Mesendoderm (in vitro differentiated cells): ENCODE results near the gene FRA10AC1.

Experiments used
- DNase-seq: peaks from one replicate; pipeline ENCODE4 v3.0.0; 2013
- H2AK5ac ChIP-seq: 2 replicates; pipeline ENCODE4 v1.6.1; 2013; ENCODE audit warnings: low read length, inconsistent platforms
- H2BK120ac ChIP-seq: 2 replicates; pipeline ENCODE4 v1.6.1; 2013; ENCODE audit warnings: low read depth, mild to moderate bottlenecking, low read length, moderate library complexity, mixed read lengths
- H2BK15ac ChIP-seq: replicated peaks from 2 replicates; pipeline ENCODE4 v1.6.1; 2013; ENCODE audit warnings: low read depth, mild to moderate bottlenecking, moderate library complexity
- H2BK5ac ChIP-seq: 2 replicates; pipeline ENCODE4 v1.6.1; 2013; ENCODE audit warnings: low read length, inconsistent platforms
- H3K18ac ChIP-seq: 2 replicates; pipeline ENCODE4 v1.6.1; 2013; ENCODE audit warnings: mild to moderate bottlenecking, low read length, mixed read lengths
- H3K23ac ChIP-seq: one replicate; pipeline ENCODE4 v1.6.1; 2013; ENCODE audit warnings: low read length
- H3K27ac ChIP-seq: 2 replicates; pipeline ENCODE4 v1.5.1; 2013; ENCODE audit warnings: low read depth, mild to moderate bottlenecking, inconsistent platforms, low read length, moderate library complexity
- H3K27me3 ChIP-seq: 2 replicates; pipeline ENCODE4 v1.6.1; 2013; ENCODE audit warnings: low read length, control low read depth, mild to moderate bottlenecking, inconsistent platforms; ENCODE audit not compliant: insufficient read depth, poor library complexity
- H3K36me3 ChIP-seq: 2 replicates; pipeline ENCODE4 v1.6.1; 2013; ENCODE audit warnings: low read length, inconsistent platforms; ENCODE audit not compliant: control insufficient read depth, insufficient read depth
- H3K4ac ChIP-seq: one replicate; pipeline ENCODE4 v1.6.1; 2013; ENCODE audit warnings: low read depth, mild to moderate bottlenecking, low read length, moderate library complexity
- H3K4me1 ChIP-seq: 2 replicates; pipeline ENCODE4 v1.6.1; 2013; ENCODE audit warnings: low read depth, low read length, inconsistent platforms; ENCODE audit not compliant: control insufficient read depth
- H3K4me2 ChIP-seq: 2 replicates; pipeline ENCODE4 v1.6.1; 2013; ENCODE audit warnings: low read length
- H3K4me3 ChIP-seq: 2 replicates; pipeline ENCODE4 v1.5.1; 2013; ENCODE audit warnings: mild to moderate bottlenecking, low read length
- H3K56ac ChIP-seq: one replicate; pipeline ENCODE4 v1.6.1; 2013; ENCODE audit warnings: low read length
- H3K79me1 ChIP-seq: 2 replicates; pipeline ENCODE4 v1.6.1; 2013; ENCODE audit warnings: low read length, inconsistent platforms
- H3K79me2 ChIP-seq: 2 replicates; pipeline ENCODE4 v1.6.1; 2013; ENCODE audit warnings: mild to moderate bottlenecking, low read length; ENCODE audit not compliant: control insufficient read depth, insufficient read depth
- H3K9ac ChIP-seq: 2 replicates; pipeline ENCODE4 v1.6.1; 2013; ENCODE audit warnings: low read length, inconsistent platforms
- H4K5ac ChIP-seq: one replicate; pipeline ENCODE4 v1.6.1; 2013; ENCODE audit warnings: low read length
- H4K8ac ChIP-seq: one replicate; pipeline ENCODE4 v1.6.1; 2013; ENCODE audit warnings: low read depth, mild to moderate bottlenecking, control low read depth, low read length, moderate library complexity
- WGBS: extraction: QIAGEN DNeasy Blood & Tissue Kit; methylation state at CpG from one replicate; pipeline ENCODE4 v1.1.7; 2013; ENCODE audit warnings: low lambda C conversion rate, missing lambda C conversion rate; ENCODE audit not compliant: insufficient coverage; ENCODE audit errors: extremely low coverage; 5-methylcytosine and 5-hydroxymethylcytosine counted together

Gene FRA10AC1

GRCh38 chr10:93671042-93671441, 31.4 kb downstream of the FRA10AC1 start:
- Histone ChIP-seq H2AK5ac (no peak overlapping the region), H3K4me1 (no peaks in the 10 kb centered on the region), H3K36me3 (peaks cover 1% of the 10 kb centered on the region), H2BK15ac (no peak overlapping the region), H3K56ac (no peak overlapping the region), H3K4ac (no peak overlapping the region), H3K79me1 (no peaks in the 10 kb centered on the region), H3K27me3 (no peaks in the 10 kb centered on the region), H4K5ac (no peak overlapping the region), H2BK5ac (no peak overlapping the region), H3K9ac (no peak overlapping the region), H3K27ac (no peak overlapping the region), H3K4me2 (no peak overlapping the region), H3K4me3 (no peak overlapping the region), H3K18ac (no peak overlapping the region), H3K79me2 (no peaks in the 10 kb centered on the region), H3K23ac (no peak overlapping the region), H4K8ac (no peak overlapping the region), H2BK120ac (no peak overlapping the region)
- no peak for DNase-seq
- WGBS: no CpG with 5 or more reads among the region's 2 CpGs

DNA sequence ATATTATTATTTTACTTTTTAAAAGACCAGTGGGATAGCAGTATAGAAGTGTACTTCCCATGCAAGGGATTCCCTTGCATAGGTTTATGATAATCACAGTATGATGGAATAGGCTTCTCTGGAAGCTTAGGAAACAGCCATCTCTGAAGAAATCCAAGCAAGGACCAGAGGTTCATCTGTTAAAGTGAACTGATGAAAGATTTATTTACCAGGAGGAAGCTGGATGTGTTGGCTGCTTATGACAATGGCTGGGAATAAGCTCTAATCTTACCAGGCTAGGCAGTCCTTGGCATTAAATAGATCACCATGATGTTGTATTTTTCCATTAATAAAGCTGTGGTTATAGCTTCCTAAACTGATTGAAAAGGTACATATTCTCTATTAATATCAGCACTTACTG, 32.0 kb downstream of the FRA10AC1 start:
- Histone ChIP-seq H3K4ac (no peak overlapping the region), H3K56ac (no peak overlapping the region), H2BK5ac (no peak overlapping the region), H3K27ac (no peak overlapping the region), H4K5ac (no peak overlapping the region), H3K4me2 (no peak overlapping the region), H2BK120ac (no peak overlapping the region), H2AK5ac (no peak overlapping the region), H3K23ac (no peak overlapping the region), H4K8ac (no peak overlapping the region), H3K9ac (no peak overlapping the region), H3K79me1 (no peaks in the 10 kb centered on the region), H3K36me3 (peaks cover 1% of the 10 kb centered on the region), H3K79me2 (no peaks in the 10 kb centered on the region), H3K4me1 (no peaks in the 10 kb centered on the region), H3K18ac (no peak overlapping the region), H2BK15ac (no peak overlapping the region), H3K27me3 (no peaks in the 10 kb centered on the region), H3K4me3 (no peak overlapping the region)
- no peak for DNase-seq

DNA sequence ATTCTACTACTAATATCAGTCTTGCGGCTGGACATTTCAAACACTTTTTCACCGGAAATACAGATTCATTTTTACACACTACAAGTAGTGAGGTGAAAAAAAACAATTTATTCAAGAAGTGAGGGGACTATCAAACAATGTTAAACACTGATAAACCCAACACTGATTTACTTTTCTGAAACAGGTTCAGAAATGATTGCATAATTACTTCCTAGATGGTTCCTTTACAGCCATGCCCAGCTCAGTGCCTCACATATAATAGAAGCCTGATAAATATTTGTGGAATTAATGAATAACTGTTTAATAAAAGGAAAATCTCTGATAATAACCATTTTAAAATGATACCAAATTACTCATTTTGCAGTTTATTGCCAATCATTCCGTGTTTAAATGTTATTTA, 34.6 kb downstream of the FRA10AC1 start:
- H3K56ac ChIP-seq: no peak overlapping the region
- WGBS: no CpG with 5 or more reads among the region's 3 CpGs

DNA sequence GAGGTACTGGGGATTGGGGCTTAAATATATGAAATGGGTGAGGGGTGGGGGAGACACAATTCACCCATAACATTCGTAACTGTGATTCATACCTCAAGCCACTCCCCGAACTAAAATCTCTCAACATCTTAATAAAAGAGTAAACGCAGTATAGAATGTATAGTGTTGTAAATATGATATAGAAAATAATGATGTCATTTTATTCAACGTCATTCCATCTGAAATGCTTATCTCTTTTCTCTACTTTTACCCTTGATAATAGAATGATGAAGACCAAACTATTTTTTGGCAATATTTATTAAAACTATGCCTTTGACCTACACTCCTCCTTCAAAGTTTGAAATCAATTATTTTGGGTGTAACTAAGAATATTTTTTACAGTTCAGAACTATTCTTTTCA, 36.4 kb downstream of the FRA10AC1 start:
- no peak overlapping the region for H3K56ac ChIP-seq
- H3K23ac ChIP-seq: no peak overlapping the region
- H3K9ac ChIP-seq: no peak overlapping the region
- H3K4me1 ChIP-seq: no peaks in the 10 kb centered on the region
- H3K79me2 ChIP-seq: no peaks in the 10 kb centered on the region
- no peak overlapping the region for H4K5ac ChIP-seq
- no peak for DNase-seq
- H3K4me2 ChIP-seq: no peak overlapping the region
- no peak overlapping the region for H2BK120ac ChIP-seq
- H3K4me3 ChIP-seq: no peak overlapping the region
- no peaks in the 10 kb centered on the region for H3K27me3 ChIP-seq
- H3K79me1 ChIP-seq: no peaks in the 10 kb centered on the region
- H2BK5ac ChIP-seq: no peak overlapping the region
- H2AK5ac ChIP-seq: no peak overlapping the region
- H4K8ac ChIP-seq: no peak overlapping the region
- H2BK15ac ChIP-seq: no peak overlapping the region
- H3K27ac ChIP-seq: no peak overlapping the region
- no peak overlapping the region for H3K4ac ChIP-seq
- peaks cover 1% of the 10 kb centered on the region for H3K36me3 ChIP-seq
- no CpG with 5 or more reads among the region's 4 CpGs for WGBS
- no peak overlapping the region for H3K18ac ChIP-seq

More for the DNA sequence above, 34.6 kb downstream of the FRA10AC1 start:
- Histone ChIP-seq H3K4ac (no peak overlapping the region), H3K79me1 (no peaks in the 10 kb centered on the region), H3K36me3 (peaks cover 1% of the 10 kb centered on the region), H3K4me1 (no peaks in the 10 kb centered on the region), H3K27ac (no peak overlapping the region), H4K5ac (no peak overlapping the region), H2BK15ac (no peak overlapping the region), H4K8ac (no peak overlapping the region), H2AK5ac (no peak overlapping the region), H3K23ac (no peak overlapping the region), H3K27me3 (no peaks in the 10 kb centered on the region), H3K4me3 (no peak overlapping the region), H2BK5ac (no peak overlapping the region), H3K9ac (no peak overlapping the region), H3K79me2 (no peaks in the 10 kb centered on the region), H2BK120ac (no peak overlapping the region), H3K18ac (no peak overlapping the region), H3K4me2 (no peak overlapping the region)
- no peak for DNase-seq

DNA sequence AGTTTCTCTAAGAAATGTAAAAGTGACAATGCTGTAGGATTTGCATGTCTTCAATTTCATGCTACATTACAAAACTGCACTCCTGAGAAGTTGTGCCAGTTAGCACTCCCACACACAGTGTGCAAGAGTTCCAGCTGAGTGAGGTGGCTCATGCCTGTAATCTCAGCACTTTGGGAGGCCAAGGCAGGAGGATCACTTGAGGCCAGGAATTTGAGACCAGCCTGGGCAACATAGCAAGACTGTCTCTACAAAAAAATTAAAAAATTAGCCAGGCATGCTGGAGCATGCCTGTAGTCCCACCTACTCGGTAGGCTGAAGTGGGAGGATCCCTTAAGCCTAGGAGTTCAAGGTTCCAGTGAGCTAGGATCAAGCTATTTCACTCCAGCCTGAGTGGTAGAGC, 44.6 kb downstream of the FRA10AC1 start:
- Histone ChIP-seq H3K56ac (no peak overlapping the region), H3K79me2 (no peaks in the 10 kb centered on the region), H2AK5ac (no peak overlapping the region), H3K4me2 (no peak overlapping the region), H3K27ac (no peak overlapping the region), H3K79me1 (no peaks in the 10 kb centered on the region), H3K4me3 (no peak overlapping the region), H2BK5ac (no peak overlapping the region), H4K5ac (no peak overlapping the region), H3K23ac (no peak overlapping the region), H3K4me1 (no peaks in the 10 kb centered on the region), H2BK15ac (no peak overlapping the region), H3K18ac (no peak overlapping the region), H3K27me3 (no peaks in the 10 kb centered on the region), H3K9ac (no peak overlapping the region), H3K4ac (no peak overlapping the region), H2BK120ac (no peak overlapping the region), H4K8ac (no peak overlapping the region), H3K36me3 (no peaks in the 10 kb centered on the region)
- no CpG with 5 or more reads among the region's 1 CpG for WGBS
- no peak for DNase-seq

DNA sequence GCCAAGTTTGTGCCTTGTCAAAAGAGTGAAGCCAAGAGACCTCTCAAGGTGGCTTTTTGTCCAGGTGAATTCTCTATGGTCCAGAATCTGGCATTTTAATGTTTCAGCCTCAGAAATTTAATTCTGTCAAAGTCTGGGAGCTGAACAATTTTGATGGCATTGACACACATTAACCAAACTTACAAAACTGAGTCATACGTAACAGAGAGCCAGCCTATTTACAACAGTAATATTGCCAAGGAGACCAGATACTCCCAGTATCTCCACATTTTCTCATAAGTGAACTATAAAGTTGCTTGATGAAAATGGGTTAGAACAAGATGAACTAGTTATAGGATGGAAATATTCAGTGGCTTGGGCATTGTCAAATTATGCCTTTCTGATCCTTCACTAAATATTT, 46.2 kb downstream of the FRA10AC1 start:
- no CpG with 5 or more reads among the region's 1 CpG for WGBS
- no peaks in the 10 kb centered on the region for H3K79me2 ChIP-seq
- H3K4ac ChIP-seq: no peak overlapping the region
- H4K8ac ChIP-seq: no peak overlapping the region
- no peak overlapping the region for H3K56ac ChIP-seq
- no peak overlapping the region for H2AK5ac ChIP-seq
- no peak overlapping the region for H2BK5ac ChIP-seq
- no peaks in the 10 kb centered on the region for H3K79me1 ChIP-seq
- no peak for DNase-seq
- no peak overlapping the region for H3K27ac ChIP-seq
- H2BK15ac ChIP-seq: no peak overlapping the region
- H2BK120ac ChIP-seq: no peak overlapping the region
- no peak overlapping the region for H3K4me3 ChIP-seq
- H3K4me2 ChIP-seq: no peak overlapping the region
- H3K23ac ChIP-seq: no peak overlapping the region
- H3K27me3 ChIP-seq: no peaks in the 10 kb centered on the region
- H4K5ac ChIP-seq: no peak overlapping the region
- H3K4me1 ChIP-seq: no peaks in the 10 kb centered on the region
- H3K9ac ChIP-seq: no peak overlapping the region
- no peak overlapping the region for H3K18ac ChIP-seq
- no peaks in the 10 kb centered on the region for H3K36me3 ChIP-seq
